ENCODE measurements around the gene HELZ.

The HELZ gene

DNA sequence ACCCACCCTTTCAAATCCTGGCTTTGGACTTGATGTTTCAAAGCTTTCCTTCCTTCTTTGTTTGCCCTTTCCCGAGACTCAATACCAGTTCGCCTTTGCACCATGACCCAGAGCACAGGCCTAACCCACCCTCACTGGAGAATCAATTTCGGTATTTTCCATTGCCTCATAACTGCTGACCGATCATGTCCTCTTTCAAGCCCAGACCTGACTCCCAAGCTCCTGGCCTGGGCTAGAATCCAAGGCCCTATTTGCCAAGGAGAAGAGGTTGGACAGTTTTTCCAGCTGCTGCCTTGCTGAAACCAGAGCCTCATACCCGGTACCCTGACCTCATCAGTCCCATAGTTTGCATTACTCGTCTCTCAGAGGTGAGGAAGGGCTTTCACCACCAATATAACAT is 35.3 kb upstream of the HELZ start:
- H3K27ac ChIP-seq = peak overlapping the region; percentile 94
- peak; percentile 86 for DNase-seq (ENCODE audit: low spot score)
- TF ChIP-seq CTCF (conservative IDR thresholded peaks at IDR 0.05; ENCODE audit: low read depth) = no peak
- CTCF ChIA-PET = interaction anchor here (0.5 to 1.7 kb wide), 3 partner anchors 9 to 316 kb away, joined by 3 to 5 read pairs (median 4); partner anchors contain the start of gene CACNG4
- POLR2A ChIA-PET (ENCODE audit: low non-redundant PET) = no interaction called here

DNA sequence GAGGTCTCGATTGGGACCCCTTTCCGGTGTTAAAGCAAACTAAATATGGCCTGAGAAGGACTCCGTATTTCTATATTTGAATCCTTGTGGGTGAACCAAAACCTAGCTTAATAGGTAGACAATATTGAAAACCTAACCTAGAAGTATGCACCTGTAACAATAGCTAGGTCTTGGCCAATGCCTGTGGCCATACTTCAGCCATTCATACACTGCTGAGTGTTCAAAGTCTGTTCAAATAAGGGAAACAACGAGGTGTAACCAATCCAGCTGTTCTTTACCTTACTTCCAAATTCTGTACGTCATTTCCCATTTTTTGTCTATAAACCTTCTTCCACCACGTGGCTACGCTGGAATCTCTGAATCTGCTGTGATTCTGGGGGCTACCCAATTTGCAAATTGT is 34.1 kb upstream of the HELZ start:
- POLR2A ChIA-PET (ENCODE audit: low non-redundant PET) = no interaction called here
- CTCF ChIA-PET = no interaction called here
- DNase-seq (ENCODE audit: low spot score) = no peak
- peak overlapping the region; percentile 94 for H3K27ac ChIP-seq
- TF ChIP-seq CTCF (conservative IDR thresholded peaks at IDR 0.05; ENCODE audit: low read depth) = no peak

DNA sequence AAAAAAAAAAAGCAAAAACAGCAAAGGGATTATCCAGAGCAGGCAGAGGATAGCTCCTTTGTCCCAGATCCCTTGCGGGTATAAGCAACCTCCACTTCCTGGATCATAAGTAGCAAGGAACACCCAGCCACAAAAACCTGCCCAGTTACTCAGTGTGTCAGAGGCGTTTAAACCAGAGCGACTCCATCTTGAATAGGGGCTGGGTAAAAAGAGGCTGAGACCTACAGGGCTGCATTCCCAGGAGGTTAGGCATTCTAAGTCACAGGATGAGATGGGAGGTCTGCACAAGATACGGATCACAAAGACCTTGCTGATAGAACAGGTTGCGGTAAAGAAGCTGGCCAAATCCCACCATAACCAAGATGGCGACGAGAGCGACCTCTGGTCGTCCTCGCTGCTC is 33.4 kb upstream of the HELZ start:
- peak overlapping the region; percentile 24 for H3K27ac ChIP-seq
- no peak for DNase-seq (ENCODE audit: low spot score)
- CTCF ChIA-PET = no interaction called here
- TF ChIP-seq CTCF (conservative IDR thresholded peaks at IDR 0.05; ENCODE audit: low read depth) = no peak
- POLR2A ChIA-PET (ENCODE audit: low non-redundant PET) = no interaction called here

GRCh38 chr17:67276075-67276474 is 31.1 kb upstream of the HELZ start:
- no peak for DNase-seq (ENCODE audit: low spot score)
- H3K27ac ChIP-seq = 0 out of 2 replicates have a peak overlapping the region, but pooled peaks have one; percentile 19
- POLR2A ChIA-PET (ENCODE audit: low non-redundant PET) = no interaction called here
- CTCF ChIA-PET = interaction anchor here (0.7 kb wide), 1 partner anchor 102 kb away, joined by 4 read pairs; no protein-coding TSS in a partner anchor
- no peak for TF ChIP-seq CTCF (conservative IDR thresholded peaks at IDR 0.05; ENCODE audit: low read depth)

DNA sequence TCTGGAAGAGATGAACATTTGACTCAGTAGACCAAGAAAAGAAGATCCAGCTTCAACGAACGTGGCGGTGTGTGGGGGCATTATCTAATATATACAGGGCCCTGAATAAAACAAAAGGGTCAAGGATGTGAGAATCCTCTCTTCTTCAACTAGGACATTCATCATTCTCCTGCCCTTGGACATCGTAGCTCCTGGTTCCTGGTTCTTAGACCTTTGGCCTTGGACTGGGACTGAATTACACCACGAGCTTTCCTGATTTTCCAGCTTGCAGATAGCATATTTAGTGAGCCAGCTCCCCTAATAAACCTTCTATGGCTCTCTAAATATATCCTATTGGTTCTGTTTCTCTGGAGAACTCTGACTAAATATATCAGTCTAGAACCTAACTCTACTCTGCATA is 29.5 kb upstream of the HELZ start:
- no peak for TF ChIP-seq CTCF (conservative IDR thresholded peaks at IDR 0.05; ENCODE audit: low read depth)
- CTCF ChIA-PET = interaction anchor here (0.9 kb wide), 2 partner anchors 11 to 19 kb away, joined by 3 read pairs; no protein-coding TSS in a partner anchor

DNA sequence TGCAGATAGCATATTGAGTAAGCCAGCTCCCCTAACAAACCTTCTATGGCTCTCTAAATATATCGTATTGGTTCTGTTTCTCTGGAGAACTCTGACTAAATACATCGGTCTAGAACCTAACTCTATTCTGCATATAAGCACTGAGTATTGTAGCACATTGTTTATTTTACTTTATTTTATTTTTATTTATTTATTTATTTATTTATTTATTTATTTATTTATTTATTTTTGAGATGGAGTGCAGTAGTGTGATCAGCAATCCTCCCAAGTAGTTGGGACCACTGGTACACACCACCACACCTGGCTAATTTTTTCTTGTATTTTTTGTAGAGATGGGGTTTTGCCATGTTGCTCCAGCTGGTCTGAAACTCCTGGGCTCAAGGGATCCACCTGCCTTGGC is 28.9 kb upstream of the HELZ start:
- CTCF ChIA-PET = no interaction called here
- POLR2A ChIA-PET (ENCODE audit: low non-redundant PET) = no interaction called here
- no peak for TF ChIP-seq CTCF (conservative IDR thresholded peaks at IDR 0.05; ENCODE audit: low read depth)
- DNase-seq (ENCODE audit: low spot score) = no peak
- no peak overlapping the region for H3K27ac ChIP-seq

More for the DNA sequence above, 29.5 kb upstream of the HELZ start:
- POLR2A ChIA-PET (ENCODE audit: low non-redundant PET) = no interaction called here
- no peak for DNase-seq (ENCODE audit: low spot score)
- no peak overlapping the region for H3K27ac ChIP-seq
